ENCODE results near the gene DOCK8. TPM values are rescaled to one million over a fixed set of nuclear protein-coding genes. Genes with fewer than 3 reads are reported as not detected.

The DOCK8 gene
- total RNA-seq, 1 donor, result 0.18 TPM

GRCh38 chr9:312596-313320 lies 98.1 kb downstream of the DOCK8 start:
- no peak for DNase-seq (ENCODE audit: low read depth)
- H3K4me3 ChIP-seq (ENCODE audit: low read depth, low read length), result no peak overlapping the region
- no peak for TF ChIP-seq CTCF (IDR thresholded peaks at IDR 0.05; ENCODE audit: insufficient read depth, low read length)

- DNase-seq (ENCODE audit: low read depth), result no peak
- TF ChIP-seq CTCF (IDR thresholded peaks at IDR 0.05; ENCODE audit: insufficient read depth, low read length), result no peak
- H3K4me3 ChIP-seq (ENCODE audit: low read depth, low read length), result no peak overlapping the region
Observed at GRCh38 chr9:316382-316965, 101.8 kb downstream of the DOCK8 start.

- no peak for TF ChIP-seq CTCF (IDR thresholded peaks at IDR 0.05; ENCODE audit: insufficient read depth, low read length)
- H3K4me3 ChIP-seq (ENCODE audit: low read depth, low read length), result no peak overlapping the region
- DNase-seq (ENCODE audit: low read depth), result no peak
Observed at GRCh38 chr9:318646-319045, 104.0 kb downstream of the DOCK8 start.

- no peak overlapping the region for H3K4me3 ChIP-seq (ENCODE audit: low read depth, low read length)
- TF ChIP-seq CTCF (IDR thresholded peaks at IDR 0.05; ENCODE audit: insufficient read depth, low read length), result no peak
- no peak for DNase-seq (ENCODE audit: low read depth)
Observed at GRCh38 chr9:324971-325370, 110.3 kb downstream of the DOCK8 start.

GRCh38 chr9:326667-327066 lies 112.0 kb downstream of the DOCK8 start:
- DNase-seq (ENCODE audit: low read depth), result no peak
- TF ChIP-seq CTCF (IDR thresholded peaks at IDR 0.05; ENCODE audit: insufficient read depth, low read length), result no peak
- no peak overlapping the region for H3K4me3 ChIP-seq (ENCODE audit: low read depth, low read length)

GRCh38 chr9:328453-328852 lies 113.8 kb downstream of the DOCK8 start:
- no peak for DNase-seq (ENCODE audit: low read depth)
- no peak for TF ChIP-seq CTCF (IDR thresholded peaks at IDR 0.05; ENCODE audit: insufficient read depth, low read length)
- no peak overlapping the region for H3K4me3 ChIP-seq (ENCODE audit: low read depth, low read length)

All from fibroblast of the aortic adventitia (primary cell).